ENCODE results near the gene CCSER2. TPM values are rescaled to one million over a fixed set of nuclear protein-coding genes. Genes with fewer than 3 reads are reported as not detected.
A peak's percentile ranks its signal among the peaks of the same experiment; 100 is the strongest.
"Not testable (repeated sequence)": the region's sequence is repeated elsewhere in the genome, so short reads cannot be mapped to it uniquely, and the experiment has no call there.

The CCSER2 gene
- total RNA-seq, 1 experiment from 2014 or later: 19.4 TPM

DNA sequence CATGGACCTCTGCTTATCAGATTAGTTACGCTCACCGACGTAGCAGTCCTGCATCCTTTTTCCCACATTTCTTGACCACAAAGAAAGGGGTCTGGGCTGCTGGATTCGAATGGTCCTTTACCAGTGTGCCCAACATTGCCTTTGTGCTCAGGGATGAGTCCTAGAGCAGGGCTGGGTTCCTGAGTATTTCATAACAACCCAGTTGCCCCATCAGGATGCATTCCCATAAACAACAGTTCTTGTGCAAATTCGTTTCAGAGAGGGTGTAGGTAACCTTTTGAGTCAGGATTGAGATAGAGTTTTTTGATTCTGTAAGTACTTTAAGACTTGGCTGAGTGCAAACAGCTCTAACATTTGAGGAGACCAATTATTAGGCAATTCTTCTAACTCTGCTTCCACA lies 200.1 kb downstream of the CCSER2 start:
- in situ Hi-C loops (cut with HindIII; ENCODE audit: low sequenced_read_pairs); DNase-seq (ENCODE audit: low spot score): not testable (repeated sequence)

- in situ Hi-C loops (cut with HindIII; ENCODE audit: low sequenced_read_pairs): no loop called here
- DNase-seq (ENCODE audit: low spot score): no peak
Measured at GRCh38 chr10:84530724-84531325, 202.4 kb downstream of the CCSER2 start.

DNA sequence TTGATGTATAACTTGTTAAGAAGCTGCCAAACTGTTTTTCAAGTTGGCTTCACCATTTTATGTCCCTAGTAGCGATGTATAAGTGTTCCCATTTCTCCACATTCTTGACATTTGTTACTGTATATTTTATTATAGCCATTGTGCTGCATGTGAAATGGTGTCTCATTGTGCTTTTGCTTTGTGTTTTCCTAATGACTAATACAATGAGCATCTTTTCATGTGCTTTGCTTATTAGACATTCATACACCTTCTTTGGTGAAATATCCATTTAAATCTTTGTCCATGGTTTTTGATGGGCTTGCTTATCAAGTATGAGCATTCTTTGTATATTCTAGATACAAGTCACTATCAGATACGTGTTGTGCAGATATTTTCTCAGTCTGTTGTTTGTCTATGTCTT lies 203.0 kb downstream of the CCSER2 start:
- no peak for DNase-seq (ENCODE audit: low spot score)
- in situ Hi-C loops (cut with HindIII; ENCODE audit: low sequenced_read_pairs): no loop called here

GRCh38 chr10:84534168-84534567 lies 205.8 kb downstream of the CCSER2 start:
- in situ Hi-C loops (cut with HindIII; ENCODE audit: low sequenced_read_pairs): no loop called here
- no peak for DNase-seq (ENCODE audit: low spot score)

GRCh38 chr10:84537447-84537931 lies 209.1 kb downstream of the CCSER2 start:
- peak; percentile 80 for DNase-seq (ENCODE audit: low spot score)
- in situ Hi-C loops (cut with HindIII; ENCODE audit: low sequenced_read_pairs): no loop called here

GRCh38 chr10:84538036-84538435 lies 209.6 kb downstream of the CCSER2 start:
- DNase-seq (ENCODE audit: low spot score): no peak
- in situ Hi-C loops (cut with HindIII; ENCODE audit: low sequenced_read_pairs): no loop called here

- DNase-seq (ENCODE audit: low spot score): no peak
- in situ Hi-C loops (cut with HindIII; ENCODE audit: low sequenced_read_pairs): no loop called here
Measured at GRCh38 chr10:84539216-84539615, 210.8 kb downstream of the CCSER2 start.

GRCh38 chr10:84540022-84540616 lies 211.7 kb downstream of the CCSER2 start:
- in situ Hi-C loops (cut with HindIII; ENCODE audit: low sequenced_read_pairs): no loop called here
- no peak for DNase-seq (ENCODE audit: low spot score)

DNA sequence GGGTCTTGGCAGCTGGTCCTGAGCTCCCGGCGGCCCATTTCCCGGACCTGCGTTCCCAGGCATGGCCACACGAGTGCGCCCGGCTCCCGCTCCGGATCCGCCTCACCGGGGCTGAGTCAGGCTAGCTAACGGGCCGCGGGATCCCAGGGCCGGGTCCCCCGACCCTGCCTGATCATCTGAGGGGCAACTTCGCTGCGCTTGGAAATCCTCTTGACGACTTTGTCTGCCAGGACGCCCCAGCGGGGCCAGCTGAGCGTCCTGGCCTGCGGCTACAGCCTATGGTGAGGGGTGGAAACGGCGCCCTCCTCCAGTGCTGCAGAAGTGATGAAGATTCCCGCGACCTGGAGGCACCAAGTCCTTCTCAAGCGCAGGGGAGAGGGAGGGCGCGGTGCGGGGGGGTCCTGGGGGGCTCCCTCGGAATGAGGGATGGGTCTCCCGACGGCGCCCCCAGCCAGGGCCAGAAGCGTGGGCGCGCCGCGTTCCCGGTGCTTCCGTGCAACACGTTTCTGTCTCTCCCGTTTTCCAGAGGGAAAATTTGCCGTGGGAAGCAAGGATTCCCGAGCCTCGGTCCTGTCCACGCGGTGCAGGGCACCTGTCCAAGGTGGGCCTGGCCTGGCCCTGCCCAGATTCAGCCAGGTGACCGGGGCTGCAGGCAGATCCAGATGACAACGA lies 212.4 kb downstream of the CCSER2 start:
- peak; percentile 49 for DNase-seq (ENCODE audit: low spot score)
- in situ Hi-C loops (cut with HindIII; ENCODE audit: low sequenced_read_pairs): no loop called here

DNA sequence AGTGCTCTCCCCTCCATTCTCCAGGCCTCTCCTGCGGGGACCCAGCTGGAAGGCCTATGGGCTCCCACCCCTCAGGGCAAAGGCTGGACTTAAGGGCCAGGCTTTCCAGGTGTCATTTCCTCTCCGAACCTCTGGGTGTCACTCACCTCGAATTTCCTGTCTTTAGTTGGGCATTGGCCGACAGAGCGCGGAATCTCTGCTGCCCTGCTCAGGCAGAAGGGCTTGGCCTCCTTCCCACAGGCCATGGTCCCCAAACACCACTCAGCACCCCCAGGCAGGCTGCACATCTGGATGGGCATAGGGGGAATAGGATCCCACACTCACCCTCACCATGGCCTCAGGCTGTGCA lies 212.9 kb downstream of the CCSER2 start:
- in situ Hi-C loops (cut with HindIII; ENCODE audit: low sequenced_read_pairs): no loop called here

GRCh38 chr10:84542522-84543490 lies 214.4 kb downstream of the CCSER2 start:
- no peak for DNase-seq (ENCODE audit: low spot score)
- in situ Hi-C loops (cut with HindIII; ENCODE audit: low sequenced_read_pairs): no loop called here

More for the DNA sequence above, 212.9 kb downstream of the CCSER2 start:
- no peak for DNase-seq (ENCODE audit: low spot score)

- DNase-seq (ENCODE audit: low spot score): no peak
- in situ Hi-C loops (cut with HindIII; ENCODE audit: low sequenced_read_pairs): no loop called here
Measured at GRCh38 chr10:84543948-84544347, 215.6 kb downstream of the CCSER2 start.

- in situ Hi-C loops (cut with HindIII; ENCODE audit: low sequenced_read_pairs): no loop called here
Measured at GRCh38 chr10:84545651-84546050, 217.3 kb downstream of the CCSER2 start.

DNA sequence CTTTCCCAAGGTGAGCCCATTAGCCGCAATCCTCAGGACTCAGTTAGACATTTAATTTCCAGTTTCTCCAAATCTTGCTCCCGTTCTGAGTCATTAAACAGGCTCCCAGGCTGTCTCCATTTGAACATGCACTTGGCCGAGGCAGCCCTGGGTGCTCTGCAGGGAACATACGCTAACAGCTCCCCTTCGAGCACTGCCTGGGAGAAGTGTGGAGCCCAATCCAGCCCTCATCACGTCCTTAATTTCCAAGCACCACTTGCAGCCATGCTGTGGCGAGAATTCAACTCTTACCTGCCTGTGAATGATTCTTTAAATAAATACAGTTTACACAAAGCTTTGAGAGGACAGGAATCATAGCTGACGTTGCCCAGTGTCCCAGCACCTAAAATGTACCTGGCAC lies 218.2 kb downstream of the CCSER2 start:
- no peak for DNase-seq (ENCODE audit: low spot score)
- in situ Hi-C loops (cut with HindIII; ENCODE audit: low sequenced_read_pairs): no loop called here

More at GRCh38 chr10:84545651-84546050, 217.3 kb downstream of the CCSER2 start:
- no peak for DNase-seq (ENCODE audit: low spot score)

GRCh38 chr10:84547616-84548015 lies 219.2 kb downstream of the CCSER2 start:
- in situ Hi-C loops (cut with HindIII; ENCODE audit: low sequenced_read_pairs): no loop called here
- DNase-seq (ENCODE audit: low spot score): no peak

DNA sequence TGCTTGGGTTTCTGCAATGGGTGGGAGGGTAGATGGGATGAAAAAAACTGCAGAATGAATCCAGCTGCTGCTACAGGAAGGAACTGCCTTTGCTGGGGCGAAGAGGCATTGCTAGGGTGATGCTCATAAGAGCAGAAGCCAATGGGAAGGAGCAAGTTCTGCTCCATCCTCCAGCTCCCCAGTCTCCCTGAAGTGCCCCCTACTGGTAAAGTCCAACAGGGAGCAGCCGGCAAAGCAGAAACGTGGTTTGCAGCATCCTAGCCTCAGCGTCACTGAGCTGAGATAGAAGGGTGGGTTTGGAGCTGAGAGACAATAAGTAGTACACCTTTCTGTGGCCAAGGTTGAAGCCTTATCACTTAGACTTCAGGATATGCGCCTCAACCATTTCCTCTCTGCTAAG lies 220.5 kb downstream of the CCSER2 start:
- DNase-seq (ENCODE audit: low spot score): no peak

GRCh38 chr10:84549368-84550165 lies 221.2 kb downstream of the CCSER2 start:
- in situ Hi-C loops (cut with HindIII; ENCODE audit: low sequenced_read_pairs): no loop called here
- no peak for DNase-seq (ENCODE audit: low spot score)

More for the DNA sequence above, 220.5 kb downstream of the CCSER2 start:
- in situ Hi-C loops (cut with HindIII; ENCODE audit: low sequenced_read_pairs): no loop called here

- no peak for DNase-seq (ENCODE audit: low spot score)
- in situ Hi-C loops (cut with HindIII; ENCODE audit: low sequenced_read_pairs): no loop called here
Measured at GRCh38 chr10:84550756-84551436, 222.5 kb downstream of the CCSER2 start.

Data from G401 (cell line).